ENCODE results near the gene ARHGAP44.

Gene ARHGAP44

GRCh38 chr17:12909511-12909910 lies 120.2 kb downstream of the ARHGAP44 start:
- TF ChIP-seq CTCF (IDR thresholded peaks at IDR 0.05; ENCODE audit: control extremely low read depth, extremely low read depth, low read depth, missing control alignments), result no peak
- ChIA-PET CTCF (no interaction called here), POLR2A (no interaction called here)
- no peak for DNase-seq (ENCODE audit: extremely low spot score)

- TF ChIP-seq CTCF (IDR thresholded peaks at IDR 0.05; ENCODE audit: control extremely low read depth, extremely low read depth, low read depth, missing control alignments), result no peak
- POLR2A ChIA-PET, result no interaction called here
- CTCF ChIA-PET, result no interaction called here
- DNase-seq (ENCODE audit: extremely low spot score), result no peak
Measured at GRCh38 chr17:12911239-12911638, 121.9 kb downstream of the ARHGAP44 start.

GRCh38 chr17:12917399-12917798 lies 128.1 kb downstream of the ARHGAP44 start:
- DNase-seq (ENCODE audit: extremely low spot score), result no peak
- TF ChIP-seq CTCF (IDR thresholded peaks at IDR 0.05; ENCODE audit: control extremely low read depth, extremely low read depth, low read depth, missing control alignments), result no peak
- ChIA-PET CTCF (interaction anchor here (0.7 to 2.0 kb wide), 5 partner anchors 9 to 113 kb away, joined by 3 to 5 read pairs (median 3); no protein-coding TSS in a partner anchor), POLR2A (no interaction called here)

GRCh38 chr17:12918142-12918541 lies 128.8 kb downstream of the ARHGAP44 start:
- TF ChIP-seq CTCF (IDR thresholded peaks at IDR 0.05; ENCODE audit: control extremely low read depth, extremely low read depth, low read depth, missing control alignments), result no peak
- DNase-seq (ENCODE audit: extremely low spot score), result no peak
- CTCF ChIA-PET, result interaction anchor here (1.4 kb wide), 1 partner anchor 10 kb away, joined by 4 read pairs; no protein-coding TSS in a partner anchor
- POLR2A ChIA-PET, result no interaction called here

GRCh38 chr17:12922120-12922519 lies 132.8 kb downstream of the ARHGAP44 start:
- CTCF ChIA-PET, result interaction anchor here (1.0 kb wide), 1 partner anchor 80 kb away, joined by 3 read pairs; no protein-coding TSS in a partner anchor
- no peak for TF ChIP-seq CTCF (IDR thresholded peaks at IDR 0.05; ENCODE audit: control extremely low read depth, extremely low read depth, low read depth, missing control alignments)
- DNase-seq (ENCODE audit: extremely low spot score), result no peak
- POLR2A ChIA-PET, result no interaction called here

- CTCF ChIA-PET, result interaction anchor here (1.5 kb wide), 1 partner anchor 17 kb away, joined by 4 read pairs; no protein-coding TSS in a partner anchor
- no peak for TF ChIP-seq CTCF (IDR thresholded peaks at IDR 0.05; ENCODE audit: control extremely low read depth, extremely low read depth, low read depth, missing control alignments)
- no peak for DNase-seq (ENCODE audit: extremely low spot score)
- POLR2A ChIA-PET, result no interaction called here
Measured at GRCh38 chr17:12924614-12925013, 135.3 kb downstream of the ARHGAP44 start.

- DNase-seq (ENCODE audit: extremely low spot score), result no peak
- ChIA-PET CTCF (interaction anchor here (2.1 kb wide), 1 partner anchor 10 kb away, joined by 5 read pairs; no protein-coding TSS in a partner anchor), POLR2A (no interaction called here)
- no peak for TF ChIP-seq CTCF (IDR thresholded peaks at IDR 0.05; ENCODE audit: control extremely low read depth, extremely low read depth, low read depth, missing control alignments)
Measured at GRCh38 chr17:12927001-12927400, 137.7 kb downstream of the ARHGAP44 start.
